Heart right ventricle (tissue), 16 donors: ENCODE measurements around the gene NPTXR. TPM values are rescaled to one million over a fixed set of nuclear protein-coding genes. Genes with fewer than 3 reads are reported as not detected.
A peak's percentile ranks its signal among the peaks of the same experiment; 100 is the strongest.

Experiments
- ATAC-seq, 8 donors: fragments of 200-7000 bp; cut with Tn5 transposase; one replicate each; pipeline ENCODE4 v1.9.1; 2020; ENCODE audit warnings: mild to moderate bottlenecking in 8 of 8, moderate library complexity in 8 of 8, moderate number of reproducible peaks in 1 of 8
- DNase-seq, 2 donors: peaks; one replicate each; pipeline ENCODE4 v3.0.0-alpha.2; 2020
- H3K27ac ChIP-seq, 10 donors: fragments of 200-600 bp; sonication (generic) in 2 of 10; one replicate each; pipeline versions ENCODE4 v1.5.0 to v1.8.0; 2020 to 2022; ENCODE audit warnings: mild to moderate bottlenecking in 3 of 10
- H3K27me3 ChIP-seq, 7 donors: fragments of 200-600 bp; one replicate each; pipeline ENCODE4 v1.8.0; 2021 to 2022; ENCODE audit warnings: mild to moderate bottlenecking in 2 of 7
- H3K36me3 ChIP-seq, 9 donors: fragments of 200-600 bp; sonication (generic) in 1 of 9; one replicate each; pipeline versions ENCODE4 v1.5.0 to v1.8.0; 2020 to 2022; ENCODE audit warnings: mild to moderate bottlenecking in 2 of 9
- H3K4me1 ChIP-seq, 9 donors: fragments of 200-600 bp; sonication (generic) in 1 of 9; one replicate each; pipeline versions ENCODE4 v1.5.0 to v1.8.0; 2020 to 2022; ENCODE audit warnings: mild to moderate bottlenecking in 4 of 9
- H3K4me3 ChIP-seq, 10 donors: fragments of 200-600 bp; sonication (generic) in 2 of 10; one replicate each; pipeline versions ENCODE4 v1.5.0 to v1.8.0; 2020 to 2022; ENCODE audit warnings: mild to moderate bottlenecking in 7 of 10, moderate library complexity in 2 of 10
- H3K9me3 ChIP-seq, 11 donors: fragments of 200-600 bp in 10 of 11; sonication (generic) in 2 of 11; one replicate each; pipeline versions ENCODE4 v1.5.0 to v1.8.0; 2013 to 2022; ENCODE audit warnings: mild to moderate bottlenecking in 2 of 11, control low read depth in 1 of 11, moderate library complexity in 1 of 11
- CTCF ChIP-seq, 9 donors: fragments of 200-600 bp; sonication (generic) in 2 of 9; IDR thresholded peaks; one replicate each; pipeline versions ENCODE4 v1.5.0 to v1.8.0; 2021 to 2022; ENCODE audit warnings: antibody characterized with exemption in 9 of 9, mild to moderate bottlenecking in 5 of 9, moderate library complexity in 1 of 9
- WGBS, 2 donors: extraction: QIAGEN DNeasy Blood & Tissue Kit; methylation state at CpG; one replicate each; pipeline ENCODE4 v1.1.7; 2013; ENCODE audit warnings: inconsistent platforms in 1 of 2; 5-methylcytosine and 5-hydroxymethylcytosine counted together
- intact Hi-C, 10 donors: fragments of 100-400 bp; cut with DNase I; formaldehyde crosslinking; loops; one replicate each; pipeline versions ENCODE4 v1.11.1 to v1.14.2; 2022
- polyA plus RNA-seq, 2 donors: library from polyadenylated mRNA; stranded (reverse); fragments of 200-250 nt; gene quantifications; one replicate each; pipeline ENCODE4 v1.2.3, GENCODE V29; 2013
- total RNA-seq, 10 donors: library from RNA; stranded (reverse); fragmentation: NEBNext Ultra II Directional in 3 of 10; extraction: Animal tissue kit (Norgen Biotek cat#: 25700) in 3 of 10; gene quantifications; one replicate each; pipeline versions ENCODE4 v1.2.1 to v1.2.4, GENCODE V29; 2021 to 2023
- donor health status: Arrhythmogenic right ventricular cardiomyopathy.
- donor health status: ischemic (EF 13 %, LVEDD 7.1; RV severe dilation, severe dysfunction).
- donor health status: healthy with polysubstance abuse.
- donor health status: DM: no; HTN: yes; CAD: no.
- donor health status: DM: no; HTN: no; CAD: no.
- donor health status: ischemic (EF 25% LVEDD 6.9; RV normal size, moderate dysfunction).
- donor health status: ischemic (EF 25% LVEDD 5.7; RV mildly dilated, moderate dysfunction).
- donor health status: healthy.
- donor health status: DM: yes; HTN: yes; CAD: no.
- donor health status: Ischemic cardiomyopathy.
- donor health status: ischemic (EF 35%, LVEDD 5.7; RV mildly dilated, moderate dysfunction).
- donor health status: nonischemic (EF 11% LVEDD 7.7; RV severe dilation, severe dysfunction).
- donor health status: DM: yes; HTN: yes; CAD: no.
- donor health status: PGD.
- donor health status: ischemic (EF 29% LVEDD 5.4; RV normal size, mild dysfunction).
- donor health status: nonischemic (EF 23%, LVEDD 6.1; RV moderate dilation, normal function).

The NPTXR gene
- total and polyA plus RNA-seq, 12 donors: 8.6 to 32.9 (median 21.4) TPM

GRCh38 chr22:38869663-38870062 is 25.8 kb upstream of the NPTXR start:
- Histone ChIP-seq H3K36me3 (peaks cover 0 to 54% (median 16%) of the 10 kb centered on the region in 9 donors), H3K4me1 (peaks cover 26 to 76% (median 59%) of the 10 kb centered on the region in 9 donors), H3K27me3 (no peaks in the 10 kb centered on the region), H3K9me3 (no peaks in the 10 kb centered on the region), H3K4me3 (peak overlapping the region in 2 of 10 donors; percentile 87), H3K27ac (peak overlapping the region in 4 of 10 donors; percentile 3 to 99 (median 98))
- ATAC-seq: no peak
- intact Hi-C loops: loop anchor here in 9 of 10 donors (1.0 to 10.0 kb wide), 18 partner anchors 53 to 449 kb away; partner anchors contain the start of genes RPL3 (in 3 of the 9) and APOBEC3B (in 1 of the 9)
- WGBS, 2 donors: 79 to 81% methylated on average over 3 of the region's 3 CpGs
- no peak for TF ChIP-seq CTCF (IDR thresholded peaks at IDR 0.05)
- DNase-seq: no peak

GRCh38 chr22:38868886-38869381 is 25.1 kb upstream of the NPTXR start:
- peaks cover 31 to 83% (median 67%) of the 10 kb centered on the region in 9 donors for H3K4me1 ChIP-seq

GRCh38 chr22:38868286-38868721 is 24.5 kb upstream of the NPTXR start:
- no peak for ATAC-seq
- intact Hi-C loops: loop anchor here in 7 of 10 donors (2.0 to 10.0 kb wide), 10 partner anchors 94 to 446 kb away; partner anchors contain the start of gene RPL3 (in 1 of the 7)
- 87 to 90% methylated on average over 8 of the region's 8 CpGs for WGBS, 2 donors
- Histone ChIP-seq H3K36me3 (peaks cover 0 to 54% (median 16%) of the 10 kb centered on the region in 9 donors), H3K4me3 (no peak overlapping the region), H3K4me1 (peaks cover 31 to 85% (median 65%) of the 10 kb centered on the region in 9 donors), H3K27me3 (no peaks in the 10 kb centered on the region), H3K27ac (no peak overlapping the region), H3K9me3 (no peaks in the 10 kb centered on the region)
- no peak for DNase-seq
- no peak for TF ChIP-seq CTCF (IDR thresholded peaks at IDR 0.05)

More at GRCh38 chr22:38868886-38869381, 25.1 kb upstream of the NPTXR start:
- Histone ChIP-seq H3K27ac (peak overlapping the region in 1 of 10 donors; percentile 3), H3K4me3 (no peak overlapping the region), H3K36me3 (peaks cover 0 to 54% (median 16%) of the 10 kb centered on the region in 9 donors), H3K9me3 (no peaks in the 10 kb centered on the region), H3K27me3 (no peaks in the 10 kb centered on the region)
- 9 to 10% methylated on average over 8 of the region's 8 CpGs for WGBS, 2 donors
- peak in 7 of 8 donors; percentile 22 to 49 (median 39) for ATAC-seq
- TF ChIP-seq CTCF (IDR thresholded peaks at IDR 0.05): peak; percentile 86 to 96 (median 94)
- intact Hi-C loops: loop anchor here in 7 of 10 donors (1.0 to 10.0 kb wide), 11 partner anchors 94 to 446 kb away; partner anchors contain the start of gene RPL3 (in 1 of the 7)
- DNase-seq: peak; percentile 80 to 85

GRCh38 chr22:38867471-38868285 is 23.9 kb upstream of the NPTXR start:
- ATAC-seq (no peak), DNase-seq (no peak)
- Histone ChIP-seq H3K4me1 (peaks cover 35 to 89% (median 63%) of the 10 kb centered on the region in 9 donors), H3K4me3 (no peak overlapping the region), H3K9me3 (no peaks in the 10 kb centered on the region), H3K36me3 (peaks cover 0 to 54% (median 16%) of the 10 kb centered on the region in 9 donors), H3K27me3 (no peaks in the 10 kb centered on the region), H3K27ac (peak overlapping the region in 1 of 10 donors; percentile 9)
- 78 to 84% methylated on average over 18 of the region's 18 CpGs for WGBS, 2 donors
- no peak for TF ChIP-seq CTCF (IDR thresholded peaks at IDR 0.05)
- intact Hi-C loops: loop anchor here in 7 of 10 donors (2.0 to 10.0 kb wide), 10 partner anchors 93 to 447 kb away; partner anchors contain the start of gene RPL3 (in 1 of the 7)
